HL-60 (cell line): ENCODE data around the gene PROK1.
A peak's percentile ranks its signal among the peaks of the same experiment; 100 is the strongest.

Experiments used
- DNase-seq, 2 experiments: peaks; one replicate each; pipeline ENCODE4 v3.0.0-alpha.2; 2010 to 2020; ENCODE audit warnings: low read depth in 1 of 2, low spot score in 1 of 2
- H3K27ac ChIP-seq: fragments of 250-450 bp; sonication (Bioruptor Pico); replicated peaks from 2 replicates; pipeline ENCODE4 v1.5.1; 2020; ENCODE audit warnings: mild to moderate bottlenecking, moderate library complexity
- H3K27me3 ChIP-seq: fragments of 250-450 bp; sonication (Bioruptor Pico); 2 replicates; pipeline ENCODE4 v1.5.1; 2021; ENCODE audit warnings: mild to moderate bottlenecking, moderate library complexity; ENCODE audit not compliant: insufficient read depth, poor library complexity, severe bottlenecking
- H3K4me3 ChIP-seq: replicated peaks from 2 replicates; pipeline ENCODE4 v1.5.1; 2011; ENCODE audit warnings: mild to moderate bottlenecking, control low read depth, low read length; ENCODE audit not compliant: insufficient read depth
- CTCF ChIP-seq: IDR thresholded peaks from one replicate; pipeline ENCODE4 v1.5.1; 2011; ENCODE audit warnings: low read length, control low read depth, inconsistent platforms; ENCODE audit not compliant: insufficient read depth
- GABPA ChIP-seq: IDR thresholded peaks from 2 replicates; pipeline ENCODE4 v1.6.1; 2012; ENCODE audit warnings: low read depth
- POLR2AphosphoS5 ChIP-seq: IDR thresholded peaks from 2 replicates; pipeline ENCODE4 v1.6.1; 2012; ENCODE audit warnings: low read depth
- SPI1 ChIP-seq: IDR thresholded peaks from 2 replicates; pipeline ENCODE4 v1.6.1; 2012; ENCODE audit warnings: low read depth, mild to moderate bottlenecking, borderline replicate concordance
- TF ChIP-seq, protein P1 (sequence below): IDR thresholded peaks from 2 replicates; pipeline ENCODE4 v1.6.1; 2012; ENCODE audit warnings: low read depth; ENCODE audit not compliant: insufficient replicate concordance

The PROK1 gene

DNA sequence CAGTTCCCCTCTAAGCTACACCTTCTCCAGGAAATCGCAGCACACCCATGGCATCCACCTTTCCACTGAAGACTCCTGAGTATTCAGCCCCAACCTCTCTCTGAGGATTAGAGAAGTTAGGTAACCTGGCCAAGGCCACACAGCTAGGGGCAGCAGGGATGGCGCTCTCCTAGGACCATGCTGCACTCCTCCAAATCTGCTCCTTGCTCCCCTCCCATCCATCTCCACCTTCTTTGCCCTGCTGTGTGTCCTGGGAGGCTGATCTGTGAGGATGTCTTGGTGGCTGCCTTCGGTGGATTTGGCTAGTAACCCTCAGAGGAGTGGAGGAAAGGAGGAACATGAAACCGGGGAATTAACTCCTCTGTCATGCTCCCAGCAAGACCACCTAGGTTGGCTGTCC lies 20.0 kb upstream of the PROK1 start:
- H3K27me3 ChIP-seq: no peaks in the 10 kb centered on the region
- no peak for TF ChIP-seq CTCF
- TF ChIP-seq SPI1: peak; percentile 23; the same call in 1 of the 2 replicates
- H3K27ac ChIP-seq: peak overlapping the region; percentile 53

GRCh38 chr1:110433213-110433612 lies 17.7 kb upstream of the PROK1 start:
- DNase-seq: no peak
- H3K27me3 ChIP-seq: no peaks in the 10 kb centered on the region
- no peak overlapping the region for H3K4me3 ChIP-seq
- H3K27ac ChIP-seq: peak overlapping the region; percentile 63
- TF ChIP-seq POLR2AphosphoS5 (no peak), CTCF (no peak), SPI1 (no peak), GABPA (no peak)
- TF ChIP-seq, protein P1, sequence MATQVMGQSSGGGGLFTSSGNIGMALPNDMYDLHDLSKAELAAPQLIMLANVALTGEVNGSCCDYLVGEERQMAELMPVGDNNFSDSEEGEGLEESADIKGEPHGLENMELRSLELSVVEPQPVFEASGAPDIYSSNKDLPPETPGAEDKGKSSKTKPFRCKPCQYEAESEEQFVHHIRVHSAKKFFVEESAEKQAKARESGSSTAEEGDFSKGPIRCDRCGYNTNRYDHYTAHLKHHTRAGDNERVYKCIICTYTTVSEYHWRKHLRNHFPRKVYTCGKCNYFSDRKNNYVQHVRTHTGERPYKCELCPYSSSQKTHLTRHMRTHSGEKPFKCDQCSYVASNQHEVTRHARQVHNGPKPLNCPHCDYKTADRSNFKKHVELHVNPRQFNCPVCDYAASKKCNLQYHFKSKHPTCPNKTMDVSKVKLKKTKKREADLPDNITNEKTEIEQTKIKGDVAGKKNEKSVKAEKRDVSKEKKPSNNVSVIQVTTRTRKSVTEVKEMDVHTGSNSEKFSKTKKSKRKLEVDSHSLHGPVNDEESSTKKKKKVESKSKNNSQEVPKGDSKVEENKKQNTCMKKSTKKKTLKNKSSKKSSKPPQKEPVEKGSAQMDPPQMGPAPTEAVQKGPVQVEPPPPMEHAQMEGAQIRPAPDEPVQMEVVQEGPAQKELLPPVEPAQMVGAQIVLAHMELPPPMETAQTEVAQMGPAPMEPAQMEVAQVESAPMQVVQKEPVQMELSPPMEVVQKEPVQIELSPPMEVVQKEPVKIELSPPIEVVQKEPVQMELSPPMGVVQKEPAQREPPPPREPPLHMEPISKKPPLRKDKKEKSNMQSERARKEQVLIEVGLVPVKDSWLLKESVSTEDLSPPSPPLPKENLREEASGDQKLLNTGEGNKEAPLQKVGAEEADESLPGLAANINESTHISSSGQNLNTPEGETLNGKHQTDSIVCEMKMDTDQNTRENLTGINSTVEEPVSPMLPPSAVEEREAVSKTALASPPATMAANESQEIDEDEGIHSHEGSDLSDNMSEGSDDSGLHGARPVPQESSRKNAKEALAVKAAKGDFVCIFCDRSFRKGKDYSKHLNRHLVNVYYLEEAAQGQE: no peak

More for the DNA sequence above, 20.0 kb upstream of the PROK1 start:
- no peak overlapping the region for H3K4me3 ChIP-seq
- no peak for DNase-seq

GRCh38 chr1:110433803-110434202 lies 17.1 kb upstream of the PROK1 start:
- H3K27ac ChIP-seq: peak overlapping the region; percentile 63
- H3K4me3 ChIP-seq: no peak overlapping the region
- TF ChIP-seq CTCF (peak; percentile 40), SPI1 (no peak)
- peak; percentile 77 to 91 for DNase-seq
- H3K27me3 ChIP-seq: no peaks in the 10 kb centered on the region

- no peak overlapping the region for H3K4me3 ChIP-seq
- no peak for DNase-seq
- no peak for TF ChIP-seq SPI1
- TF ChIP-seq, protein P1: no peak
- TF ChIP-seq POLR2AphosphoS5: no peak
- TF ChIP-seq CTCF: no peak
- no peak for TF ChIP-seq GABPA
- H3K27me3 ChIP-seq: no peaks in the 10 kb centered on the region
- no peak overlapping the region for H3K27ac ChIP-seq
Measured at GRCh38 chr1:110434946-110435345, 16.0 kb upstream of the PROK1 start.
